ENCODE results near the gene CRKL.

The CRKL gene

GRCh38 chr22:20952544-20953341, 35.5 kb downstream of the CRKL start:
- no peak for DNase-seq (ENCODE audit: low read depth)

GRCh38 chr22:20953342-20953608, 36.1 kb downstream of the CRKL start:
- DNase-seq (ENCODE audit: low read depth) = no peak

- DNase-seq (ENCODE audit: low read depth) = no peak
Measured at GRCh38 chr22:20953668-20954500, 36.7 kb downstream of the CRKL start.

- DNase-seq (ENCODE audit: low read depth) = no peak
Measured at GRCh38 chr22:20955548-20955947, 38.3 kb downstream of the CRKL start.

GRCh38 chr22:20956258-20957101, 39.3 kb downstream of the CRKL start:
- no peak for DNase-seq (ENCODE audit: low read depth)

GRCh38 chr22:20957102-20957682, 40.0 kb downstream of the CRKL start:
- DNase-seq (ENCODE audit: low read depth) = no peak

GRCh38 chr22:20957683-20958431, 40.6 kb downstream of the CRKL start:
- no peak for DNase-seq (ENCODE audit: low read depth)

GRCh38 chr22:20959578-20960461, 42.6 kb downstream of the CRKL start:
- no peak for DNase-seq (ENCODE audit: low read depth)

- DNase-seq (ENCODE audit: low read depth) = no peak
Measured at GRCh38 chr22:20960609-20961008, 43.4 kb downstream of the CRKL start.

GRCh38 chr22:20962491-20962945, 45.3 kb downstream of the CRKL start:
- DNase-seq (ENCODE audit: low read depth) = no peak

GRCh38 chr22:20963201-20964052, 46.2 kb downstream of the CRKL start:
- DNase-seq (ENCODE audit: low read depth) = no peak

- DNase-seq (ENCODE audit: low read depth) = no peak
Measured at GRCh38 chr22:20964090-20964798, 47.0 kb downstream of the CRKL start.

- no peak for DNase-seq (ENCODE audit: low read depth)
Measured at GRCh38 chr22:20964799-20965103, 47.5 kb downstream of the CRKL start.

- DNase-seq (ENCODE audit: low read depth) = no peak
Measured at GRCh38 chr22:20965104-20965887, 48.1 kb downstream of the CRKL start.

- DNase-seq (ENCODE audit: low read depth) = no peak
Measured at GRCh38 chr22:20965888-20966855, 49.0 kb downstream of the CRKL start.

GRCh38 chr22:20966883-20967696, 49.9 kb downstream of the CRKL start, which contains the start of gene AIFM3:
TSS of gene AIFM3 (plus strand) at chr22:20967255. CDS start at chr22:20967945, 690 bp downstream.
- no peak for DNase-seq (ENCODE audit: low read depth)

Data from activated T-cell treated with anti-CD3 and anti-CD28 coated beads for 1 hour (primary cell).